Mammary epithelial cell (primary cell): ENCODE data around the gene RAB5IF.

ENCODE experiments used
- CTCF ChIP-seq, 2 donors: IDR thresholded peaks in 1 of 2; conservative IDR thresholded peaks in 1 of 2; 2 replicates each; pipeline ENCODE4 v1.5.1; 2011 to 2012; ENCODE audit warnings: inconsistent platforms in 2 of 2, low read length in 2 of 2, mild to moderate bottlenecking in 2 of 2, control low read depth in 1 of 2, low read depth in 1 of 2; ENCODE audit not compliant: insufficient read depth in 1 of 2; ENCODE audit errors: extremely low read depth in 1 of 2
- EZH2 ChIP-seq: IDR thresholded peaks from 2 replicates; pipeline ENCODE4 v1.6.1; 2012; ENCODE audit warnings: low read length, inconsistent platforms, borderline replicate concordance

GRCh38 chr20:36628076-36628475 is 22.5 kb downstream of the RAB5IF start:
- TF ChIP-seq CTCF (conservative IDR thresholded peaks at IDR 0.05 in 1 of 2, IDR thresholded peaks at IDR 0.05 in 1 of 2; ENCODE audit: extremely low read depth in 1 of 2, insufficient read depth in 1 of 2, low read depth in 1 of 2, low read length in 2 of 2), result no peak
- no peak for TF ChIP-seq EZH2
